GM18511 (cell line): Measurements from ENCODE around the gene PIRT.

Source experiments
- ATAC-seq: cut with Tn5 transposase; IDR thresholded peaks from one replicate; pipeline ENCODE4 v1.9.1; 2021; ENCODE audit warnings: mild to moderate bottlenecking, moderate library complexity; ENCODE audit not compliant: unreplicated experiment

The PIRT gene

DNA sequence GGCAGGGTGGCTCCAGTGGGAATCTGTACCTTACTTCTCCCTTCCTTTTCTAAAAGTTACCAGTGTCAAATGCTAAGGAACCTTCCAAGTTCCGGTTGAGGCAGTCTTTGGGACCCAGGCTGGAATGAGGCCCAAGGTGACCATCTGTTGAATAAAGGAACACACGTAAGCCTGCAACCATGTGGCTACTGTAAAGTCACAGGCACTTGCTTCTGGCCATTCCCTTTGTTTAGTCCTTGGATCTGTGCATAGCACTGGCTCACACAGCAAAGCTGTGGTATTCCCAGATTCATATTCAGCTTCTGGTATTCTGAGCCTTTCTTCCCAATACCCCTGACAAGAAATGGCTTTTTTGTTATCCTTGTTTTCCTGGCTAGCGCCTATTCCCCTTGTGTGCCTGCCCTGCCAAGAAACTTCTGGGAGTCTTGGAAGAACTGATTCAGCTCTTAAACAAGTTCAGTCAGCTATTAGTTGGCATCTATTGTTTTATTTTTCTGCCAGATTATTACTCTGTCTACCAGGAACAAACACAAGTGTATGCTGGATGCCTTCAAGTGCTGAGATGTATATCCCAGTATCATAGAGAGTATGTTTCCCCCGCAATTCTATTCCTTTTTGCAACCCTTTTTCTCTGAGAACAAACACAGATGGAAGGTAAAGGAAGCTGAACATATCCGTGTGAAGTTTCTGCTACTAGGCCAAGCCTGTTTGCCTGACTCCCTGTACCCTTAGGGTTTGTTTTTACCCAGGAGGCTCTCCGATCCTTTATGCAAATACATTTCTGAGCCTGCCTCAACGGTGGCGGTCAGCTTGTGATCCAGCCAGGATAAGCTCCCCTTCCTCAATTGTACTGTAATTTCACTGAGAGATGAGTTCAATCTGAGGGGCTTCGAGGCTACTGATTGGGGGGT is 47.1 kb downstream of the PIRT start:
- no peak for ATAC-seq

DNA sequence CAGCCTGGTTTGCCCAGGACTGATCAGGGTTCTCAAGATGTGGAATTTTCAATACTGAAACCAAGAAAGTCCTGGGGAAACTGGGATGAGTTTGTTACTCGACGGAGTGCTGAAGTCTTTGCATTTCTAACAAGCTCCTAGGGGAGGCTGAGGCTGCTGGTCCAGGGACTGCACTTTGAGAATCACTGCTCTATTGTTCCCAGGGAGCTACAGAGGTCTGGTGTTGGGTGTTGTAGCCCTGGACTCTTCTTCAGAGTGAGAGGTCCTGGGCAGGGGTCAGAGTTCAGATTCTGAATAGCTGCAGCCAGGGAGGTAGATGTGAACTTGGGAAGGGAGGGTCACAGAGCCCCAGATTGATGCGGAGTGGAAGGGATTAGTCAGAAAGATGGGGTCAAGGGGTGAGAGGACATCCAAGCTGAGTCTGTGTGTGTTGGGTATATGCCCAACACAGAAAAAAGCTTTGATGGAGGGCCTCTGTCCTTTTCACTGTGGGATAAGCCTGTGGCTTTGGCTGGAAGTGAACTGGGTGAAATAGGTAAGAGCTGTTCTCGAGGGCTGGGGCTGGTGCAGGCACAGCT is 48.1 kb downstream of the PIRT start:
- ATAC-seq = no peak

DNA sequence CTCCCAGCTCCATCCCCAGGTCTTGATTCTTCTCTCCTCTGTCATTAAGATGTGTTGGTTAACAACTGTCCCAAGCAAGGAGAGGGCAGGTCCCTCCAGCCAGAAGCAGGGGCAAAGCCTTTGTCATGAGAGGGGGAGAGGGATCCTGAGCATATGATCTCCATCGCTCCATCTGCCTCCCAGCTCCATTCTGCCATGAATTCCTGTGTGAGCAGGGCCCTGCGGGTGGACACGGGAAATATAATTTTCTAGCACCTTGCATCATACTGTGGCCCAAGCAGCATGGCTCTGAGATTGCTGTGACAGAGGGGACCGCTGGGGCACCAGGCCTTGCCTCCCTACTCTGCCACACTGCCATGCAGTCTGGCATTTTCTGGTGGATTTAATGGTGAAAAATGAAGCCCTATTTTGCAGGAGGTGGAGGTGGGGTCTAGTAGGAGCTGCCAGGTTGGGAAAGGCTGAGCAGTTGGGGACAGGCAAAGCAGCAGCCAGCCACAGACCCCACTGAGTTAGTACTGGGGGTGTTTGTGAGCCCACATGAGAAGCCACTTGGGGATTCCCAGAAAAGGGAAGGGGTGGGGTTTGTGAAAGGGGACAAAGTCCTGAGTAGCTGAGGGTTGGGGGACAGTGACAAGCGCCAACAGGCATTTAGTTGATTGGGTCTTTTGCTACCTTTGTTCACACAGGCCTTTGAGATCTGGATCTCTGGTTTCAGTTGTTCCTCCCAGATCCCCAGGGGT is 50.4 kb downstream of the PIRT start:
- no peak for ATAC-seq

DNA sequence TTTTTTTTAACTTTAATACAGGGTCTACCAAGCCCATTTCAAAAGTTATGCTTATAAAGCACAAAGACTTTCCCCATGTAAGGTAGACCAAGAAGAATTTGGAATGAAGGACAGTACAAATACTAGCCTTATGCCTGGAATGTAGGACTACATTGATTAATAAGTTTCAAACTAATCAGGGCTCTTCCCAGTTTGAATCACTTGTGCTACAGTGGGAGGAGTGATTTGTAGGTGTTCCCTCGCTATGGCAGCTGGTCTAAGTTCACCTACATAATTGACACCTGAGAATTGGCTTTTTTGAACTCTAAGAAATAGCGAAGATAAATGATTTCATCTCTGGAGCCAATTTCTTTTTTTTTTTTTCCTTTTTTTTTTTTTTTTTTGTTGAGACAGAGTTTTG is 52.6 kb downstream of the PIRT start:
- ATAC-seq = no peak

DNA sequence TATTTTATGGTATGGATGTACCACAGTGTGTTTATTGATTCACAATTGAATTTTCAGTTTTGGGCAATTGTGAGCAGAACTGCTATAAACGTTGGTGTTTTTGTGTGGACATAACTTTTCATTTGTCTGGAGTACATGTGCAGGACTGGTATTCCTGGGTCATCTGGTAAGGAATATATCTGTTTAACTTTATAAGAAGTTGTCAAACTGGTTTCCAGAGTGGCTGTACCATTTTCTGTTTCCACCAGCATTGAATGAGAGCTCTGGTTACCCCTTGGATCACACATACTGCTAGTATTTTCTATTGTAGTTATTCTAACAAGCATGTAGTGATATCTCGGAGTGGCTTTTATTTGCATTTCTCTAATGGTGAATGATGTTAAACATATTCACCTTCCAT is 58.3 kb downstream of the PIRT start:
- ATAC-seq = no peak

DNA sequence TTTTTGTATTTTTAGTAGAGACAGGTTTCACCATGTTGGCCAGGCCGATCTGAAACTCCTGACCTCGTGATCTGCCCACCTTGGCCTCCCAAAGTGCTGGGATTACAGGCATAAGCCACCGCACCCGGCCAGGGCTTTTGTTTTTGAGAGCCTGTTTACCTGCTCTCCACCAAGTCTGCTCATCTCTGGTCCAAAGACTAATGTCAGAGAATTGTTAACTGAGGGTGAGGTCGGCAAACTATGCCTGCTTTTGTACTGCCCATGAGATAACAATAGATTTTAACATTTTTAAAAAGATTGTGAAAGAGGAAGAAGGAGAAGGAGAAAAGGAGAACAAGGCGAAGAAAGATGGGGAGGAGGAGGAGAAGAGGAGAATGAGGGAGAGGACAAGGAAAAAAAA is 60.0 kb downstream of the PIRT start:
- no peak for ATAC-seq

DNA sequence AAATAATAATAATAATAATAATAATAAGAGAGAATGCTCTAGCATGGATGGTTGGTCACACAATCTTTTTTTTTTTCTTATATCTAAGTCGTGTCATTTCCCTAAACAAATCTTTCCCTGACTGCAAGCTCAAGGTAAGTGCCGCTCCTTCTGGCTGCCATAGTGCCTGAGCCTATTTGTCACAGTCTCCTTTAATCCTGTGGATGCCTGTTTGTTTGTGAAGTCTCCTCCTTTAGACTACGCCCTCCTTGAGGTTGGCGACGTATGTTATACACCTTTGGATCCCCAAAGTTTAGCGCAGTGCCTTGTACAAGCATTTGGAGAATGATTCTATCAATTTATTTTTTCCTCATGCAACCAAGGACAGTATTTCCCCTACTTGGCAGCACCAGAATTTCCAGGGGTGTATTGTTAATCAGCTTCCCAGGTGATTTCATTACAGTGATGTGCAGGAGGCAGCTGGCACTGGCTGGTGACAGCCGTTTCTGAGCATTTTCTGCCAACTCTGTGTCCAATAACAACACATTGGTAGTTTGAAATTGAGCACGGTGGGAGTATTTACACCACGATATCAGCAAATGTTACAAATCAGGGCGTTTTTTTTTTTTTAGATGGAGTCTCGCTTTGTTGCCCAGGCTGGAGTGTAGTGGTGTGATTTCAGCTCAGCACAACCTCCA is 60.6 kb downstream of the PIRT start:
- no peak for ATAC-seq

DNA sequence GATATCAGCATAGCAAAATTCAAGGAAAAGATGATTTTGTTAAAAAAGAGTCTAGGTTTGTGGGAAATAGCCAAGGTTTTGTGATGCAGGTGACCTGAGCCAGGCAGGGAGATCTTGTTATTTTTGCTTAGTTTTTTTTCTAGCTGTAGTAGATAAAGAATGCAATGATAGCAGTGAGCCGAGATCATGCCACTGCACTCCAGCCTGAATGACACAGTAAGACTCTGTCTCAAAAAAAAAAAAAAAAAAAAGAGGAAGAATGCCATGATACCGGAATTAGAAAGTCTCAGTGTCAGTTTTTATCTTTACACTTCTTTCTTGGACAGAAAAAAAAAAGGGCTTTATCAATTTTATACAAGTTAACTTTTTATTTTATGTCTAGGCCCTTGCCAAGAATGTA is 61.5 kb downstream of the PIRT start:
- no peak for ATAC-seq

DNA sequence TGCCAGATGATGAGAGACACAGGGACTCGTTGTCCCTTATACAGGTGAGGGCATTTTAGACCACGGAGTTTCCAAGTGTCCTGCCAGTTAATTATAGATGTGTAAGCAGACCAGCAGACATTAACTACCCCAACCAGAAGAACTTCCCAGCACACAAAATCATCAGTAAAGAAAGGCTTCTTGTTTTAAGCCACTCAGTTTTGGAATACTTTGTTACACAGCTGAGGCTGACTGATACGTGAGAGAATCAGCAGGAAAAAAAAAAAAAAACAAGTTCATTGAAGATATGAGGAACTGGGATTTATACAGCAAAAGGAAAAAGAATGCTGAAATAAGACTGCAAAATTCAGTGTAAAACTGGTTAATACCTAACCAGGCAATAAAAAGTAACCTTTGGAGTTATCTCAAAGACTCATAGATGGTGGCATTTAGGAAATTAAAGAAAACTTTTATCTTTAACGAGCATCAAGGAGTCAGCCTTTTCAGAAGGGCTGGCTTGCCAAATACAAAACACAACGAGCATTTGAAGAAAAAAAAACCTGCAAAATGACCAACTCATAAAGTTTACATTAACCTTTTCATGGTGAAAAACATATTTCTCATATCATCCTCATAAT is 62.0 kb downstream of the PIRT start:
- no peak for ATAC-seq

DNA sequence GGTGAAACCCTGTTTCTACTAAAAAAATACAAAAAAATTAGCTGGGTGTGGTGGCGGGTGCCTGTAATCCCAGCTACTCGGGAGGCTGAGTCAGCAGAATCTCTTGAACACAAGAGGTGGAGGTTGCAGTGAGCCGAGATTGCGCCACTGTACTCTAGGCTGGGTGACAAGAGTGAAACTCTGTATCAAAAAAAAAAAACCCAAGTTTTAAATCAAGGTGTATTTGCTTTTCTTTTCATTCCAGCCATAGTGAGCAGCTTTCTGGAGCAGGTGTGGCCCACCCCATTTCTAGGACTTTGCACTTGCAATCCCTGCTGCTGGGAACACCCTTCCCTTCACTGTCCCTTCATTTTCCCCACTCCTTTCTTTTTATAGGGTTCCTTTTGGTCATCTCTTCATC is 62.8 kb downstream of the PIRT start:
- ATAC-seq = no peak

DNA sequence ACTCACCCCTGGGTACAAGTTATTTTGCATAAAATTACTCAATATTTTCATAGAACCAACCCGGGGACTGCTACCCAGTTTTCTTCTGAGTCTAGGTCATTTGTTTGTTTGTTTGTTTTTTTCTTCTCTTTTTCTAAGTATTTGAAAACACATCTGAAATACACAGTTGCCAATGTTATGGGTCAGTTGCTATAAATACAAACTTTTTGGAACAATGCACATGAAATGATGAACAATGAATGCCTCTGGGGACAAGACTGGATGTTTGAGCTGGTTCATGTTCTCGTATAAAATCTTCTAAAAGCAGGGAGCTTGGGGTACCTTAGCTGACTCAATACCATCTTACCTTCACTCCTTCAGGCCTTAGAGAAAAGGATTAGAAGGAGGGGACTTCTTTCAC is 64.5 kb downstream of the PIRT start:
- ATAC-seq = no peak
